ENCODE data around the gene RDH8.

The RDH8 gene

GRCh38 chr19:10043286-10043927 is 30.1 kb downstream of the RDH8 start:
- peak; percentile 14 for DNase-seq

GRCh38 chr19:10044390-10044789 is 31.1 kb downstream of the RDH8 start:
- no peak for DNase-seq

GRCh38 chr19:10045371-10045770 is 32.1 kb downstream of the RDH8 start:
- no peak for DNase-seq

GRCh38 chr19:10049626-10050025 is 36.3 kb downstream of the RDH8 start:
- no peak for DNase-seq

GRCh38 chr19:10052602-10053360 is 39.5 kb downstream of the RDH8 start:
- no peak for DNase-seq

GRCh38 chr19:10061717-10062310 is 48.5 kb downstream of the RDH8 start:
- no peak for DNase-seq

GRCh38 chr19:10068205-10068604 is 54.9 kb downstream of the RDH8 start:
- no peak for DNase-seq

GRCh38 chr19:10069046-10069445 is 55.8 kb downstream of the RDH8 start:
- DNase-seq: no peak

- DNase-seq: no peak
These were observed 57.6 kb downstream of the RDH8 start for GRCh38 chr19:10070730-10071446.
